Sigmoid colon (tissue), 4 donors: ENCODE results near the gene TMEM40.
"Not testable (repeated sequence)": the region's sequence is repeated elsewhere in the genome, so short reads cannot be mapped to it uniquely, and the experiment has no call there.

Experiments
- EP300 ChIP-seq, 4 donors: sonication (generic); formaldehyde crosslinking; IDR thresholded peaks; one replicate each; pipeline ENCODE4 v1.6.1; 2017; ENCODE audit warnings: antibody characterized with exemption in 4 of 4
- POLR2A ChIP-seq, 2 donors: fragments of 450-650 bp; IDR thresholded peaks; one replicate each; pipeline ENCODE4 v1.6.1; 2016; ENCODE audit warnings: antibody characterized with exemption in 2 of 2, mild to moderate bottlenecking in 2 of 2, moderate library complexity in 2 of 2
- POLR2AphosphoS5 ChIP-seq, 4 donors: sonication (generic); formaldehyde crosslinking; IDR thresholded peaks; one replicate each; pipeline ENCODE4 v1.6.1; 2017; ENCODE audit warnings: antibody characterized with exemption in 4 of 4
- TF ChIP-seq, protein P1 (sequence below), 4 experiments: fragments of 450-650 bp in 3 of 4; fragments of 200-600 bp in 1 of 4; IDR thresholded peaks; one replicate each; pipeline ENCODE4 v1.5.1; 2016 to 2019; ENCODE audit warnings: antibody characterized with exemption in 4 of 4, mild to moderate bottlenecking in 3 of 4, moderate library complexity in 2 of 4

DNA sequence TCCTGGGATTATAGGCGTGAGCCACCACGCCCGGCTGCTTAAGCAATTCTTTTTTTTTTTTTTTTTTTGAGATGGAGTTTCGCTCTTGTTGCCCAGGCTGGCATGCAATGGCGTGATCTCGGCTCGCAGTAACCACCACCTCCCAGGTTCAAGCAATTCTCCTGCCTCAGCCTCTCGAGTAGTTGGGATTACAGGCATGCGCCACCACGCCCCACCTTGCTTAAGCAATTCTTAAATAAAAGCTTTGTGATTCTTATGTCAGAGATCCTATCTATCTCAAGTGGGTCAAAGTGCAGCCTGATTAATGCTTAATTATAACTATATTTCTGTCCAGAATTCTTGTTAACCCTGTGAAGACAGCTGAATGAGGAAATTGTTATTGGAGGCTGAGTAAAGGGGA, 57.5 kb downstream of the TMEM40 start:
- TF ChIP-seq POLR2A, EP300, POLR2AphosphoS5 (IDR thresholded peaks at IDR 0.05): not testable (repeated sequence)
- TF ChIP-seq, protein P1, sequence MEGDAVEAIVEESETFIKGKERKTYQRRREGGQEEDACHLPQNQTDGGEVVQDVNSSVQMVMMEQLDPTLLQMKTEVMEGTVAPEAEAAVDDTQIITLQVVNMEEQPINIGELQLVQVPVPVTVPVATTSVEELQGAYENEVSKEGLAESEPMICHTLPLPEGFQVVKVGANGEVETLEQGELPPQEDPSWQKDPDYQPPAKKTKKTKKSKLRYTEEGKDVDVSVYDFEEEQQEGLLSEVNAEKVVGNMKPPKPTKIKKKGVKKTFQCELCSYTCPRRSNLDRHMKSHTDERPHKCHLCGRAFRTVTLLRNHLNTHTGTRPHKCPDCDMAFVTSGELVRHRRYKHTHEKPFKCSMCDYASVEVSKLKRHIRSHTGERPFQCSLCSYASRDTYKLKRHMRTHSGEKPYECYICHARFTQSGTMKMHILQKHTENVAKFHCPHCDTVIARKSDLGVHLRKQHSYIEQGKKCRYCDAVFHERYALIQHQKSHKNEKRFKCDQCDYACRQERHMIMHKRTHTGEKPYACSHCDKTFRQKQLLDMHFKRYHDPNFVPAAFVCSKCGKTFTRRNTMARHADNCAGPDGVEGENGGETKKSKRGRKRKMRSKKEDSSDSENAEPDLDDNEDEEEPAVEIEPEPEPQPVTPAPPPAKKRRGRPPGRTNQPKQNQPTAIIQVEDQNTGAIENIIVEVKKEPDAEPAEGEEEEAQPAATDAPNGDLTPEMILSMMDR (IDR thresholded peaks at IDR 0.05) = not testable (repeated sequence)
